Liver (tissue), 9 donors: ENCODE measurements around the gene THSD4. TPM values are rescaled to one million over a fixed set of nuclear protein-coding genes. Genes with fewer than 3 reads are reported as not detected.

ENCODE experiments used
- DNase-seq: peaks from one replicate; pipeline ENCODE4 v3.0.0-alpha.2; 2017; ENCODE audit warnings: low spot score
- H3K27ac ChIP-seq, 2 donors: one replicate each; pipeline ENCODE4 v1.7.0; 2013; ENCODE audit warnings: inconsistent platforms in 2 of 2, low read length in 2 of 2, control low read depth in 1 of 2, low read depth in 1 of 2, mild to moderate bottlenecking in 1 of 2
- H3K27me3 ChIP-seq, 4 donors: one replicate each; pipeline versions ENCODE4 v1.6.1 to v1.7.0; 2013; ENCODE audit warnings: low read length in 3 of 4, inconsistent platforms in 1 of 4, mild to moderate bottlenecking in 1 of 4, moderate library complexity in 1 of 4; ENCODE audit not compliant: control insufficient read depth in 4 of 4, insufficient read depth in 4 of 4
- H3K36me3 ChIP-seq, 4 donors: one replicate each; pipeline versions ENCODE4 v1.6.1 to v1.7.0; 2013; ENCODE audit warnings: low read length in 3 of 4, mild to moderate bottlenecking in 3 of 4, low read depth in 1 of 4, moderate library complexity in 1 of 4; ENCODE audit not compliant: control insufficient read depth in 4 of 4, insufficient read depth in 3 of 4
- H3K4me1 ChIP-seq, 4 donors: one replicate each; pipeline versions ENCODE4 v1.6.1 to v1.7.0; 2013; ENCODE audit warnings: low read length in 3 of 4, mild to moderate bottlenecking in 3 of 4, moderate library complexity in 1 of 4; ENCODE audit not compliant: control insufficient read depth in 4 of 4, insufficient read depth in 4 of 4
- H3K4me3 ChIP-seq, 3 donors: one replicate each; pipeline versions ENCODE4 v1.6.1 to v1.7.0; 2013; ENCODE audit warnings: low read length in 3 of 3, control low read depth in 1 of 3, low read depth in 1 of 3, mild to moderate bottlenecking in 1 of 3
- H3K9ac ChIP-seq, 2 donors: one replicate each; pipeline ENCODE4 v1.7.0; 2013; ENCODE audit warnings: low read length in 2 of 2, mild to moderate bottlenecking in 2 of 2, moderate library complexity in 2 of 2, control low read depth in 1 of 2, low read depth in 1 of 2
- H3K9me3 ChIP-seq, 4 donors: one replicate each; pipeline versions ENCODE4 v1.6.1 to v1.7.0; 2013; ENCODE audit warnings: low read length in 3 of 4; ENCODE audit not compliant: control insufficient read depth in 4 of 4
- ATF3 ChIP-seq: IDR thresholded peaks from 2 replicates; pipeline ENCODE4 v1.6.1; 2016; ENCODE audit warnings: antibody characterized with exemption
- EGR1 ChIP-seq, 2 donors: IDR thresholded peaks; 2 replicates each; pipeline ENCODE4 v1.6.1; 2016 to 2018; ENCODE audit warnings: antibody characterized with exemption in 2 of 2, low read depth in 2 of 2
- FOXA1 ChIP-seq: IDR thresholded peaks from 2 replicates; pipeline ENCODE4 v1.6.1; 2016; ENCODE audit warnings: antibody characterized with exemption
- FOXA2 ChIP-seq: IDR thresholded peaks from 2 replicates; pipeline ENCODE4 v1.6.1; 2016; ENCODE audit warnings: antibody characterized with exemption
- HNF4G ChIP-seq: IDR thresholded peaks from 2 replicates; pipeline ENCODE4 v1.6.1; 2016; ENCODE audit warnings: antibody characterized with exemption
- JUND ChIP-seq, 2 donors: IDR thresholded peaks; 2 replicates each; pipeline ENCODE4 v1.6.1; 2016; ENCODE audit warnings: antibody characterized with exemption in 2 of 2
- SP1 ChIP-seq: IDR thresholded peaks from 2 replicates; pipeline ENCODE4 v1.6.1; 2018; ENCODE audit warnings: antibody characterized with exemption, mild to moderate bottlenecking
- YY1 ChIP-seq: IDR thresholded peaks from 2 replicates; pipeline ENCODE4 v1.6.1; 2016; ENCODE audit warnings: antibody characterized with exemption, mild to moderate bottlenecking
- WGBS: extraction: QIAGEN DNeasy Blood & Tissue Kit; methylation state at CpG from one replicate; pipeline ENCODE4 v1.1.7; 2013; 5-methylcytosine and 5-hydroxymethylcytosine counted together
- polyA plus RNA-seq, 2 donors: library from polyadenylated mRNA; stranded (reverse) in 1 of 2; unstranded in 1 of 2; fragments of 200-250 nt in 1 of 2; fragments of >200 nt in 1 of 2; fragmentation: Nextera tagmentation in 1 of 2; extraction: Ambion mirVana in 1 of 2; gene quantifications; one replicate each; pipeline versions ENCODE4 v1.2.1 to v1.2.3, GENCODE V29; 2013 to 2015
- total RNA-seq, 2 donors: library from RNA; depleted of rRNA; stranded (reverse); fragments of >200 nt; gene quantifications; one replicate each; pipeline ENCODE4 v1.2.3, GENCODE V29; 2014
- TF ChIP-seq, protein P1 (sequence below): fragments of 150-350 bp; IDR thresholded peaks from 2 replicates; pipeline ENCODE4 v1.5.1; 2017; ENCODE audit warnings: improper control_type of control experiment, low read depth, low read length; ENCODE audit not compliant: missing input control
- TF ChIP-seq, protein P2 (sequence below): IDR thresholded peaks from 2 replicates; pipeline ENCODE4 v1.6.1; 2016; ENCODE audit warnings: antibody characterized with exemption, mild to moderate bottlenecking
- donor health status: healthy.
- donor health status: healthy.
- donor health status: healthy.
- donor health status: healthy.
- donor health status: healthy.

Gene THSD4
- total and polyA plus RNA-seq, 4 donors: 0.23 to 11.5 (median 1.9) TPM

GRCh38 chr15:71302861-71303410 lies 187.7 kb downstream of the THSD4 start:
- H3K36me3 ChIP-seq: no peaks in the 10 kb centered on the region
- H3K9me3 ChIP-seq: no peaks in the 10 kb centered on the region
- H3K4me1 ChIP-seq: no peaks in the 10 kb centered on the region
- H3K4me3 ChIP-seq: no peak overlapping the region
- H3K27ac ChIP-seq: no peak overlapping the region
- no peak overlapping the region for H3K9ac ChIP-seq
- H3K27me3 ChIP-seq: no peaks in the 10 kb centered on the region
- WGBS: 96% methylated on average over 6 of the region's 6 CpGs
- TF ChIP-seq, protein P1, sequence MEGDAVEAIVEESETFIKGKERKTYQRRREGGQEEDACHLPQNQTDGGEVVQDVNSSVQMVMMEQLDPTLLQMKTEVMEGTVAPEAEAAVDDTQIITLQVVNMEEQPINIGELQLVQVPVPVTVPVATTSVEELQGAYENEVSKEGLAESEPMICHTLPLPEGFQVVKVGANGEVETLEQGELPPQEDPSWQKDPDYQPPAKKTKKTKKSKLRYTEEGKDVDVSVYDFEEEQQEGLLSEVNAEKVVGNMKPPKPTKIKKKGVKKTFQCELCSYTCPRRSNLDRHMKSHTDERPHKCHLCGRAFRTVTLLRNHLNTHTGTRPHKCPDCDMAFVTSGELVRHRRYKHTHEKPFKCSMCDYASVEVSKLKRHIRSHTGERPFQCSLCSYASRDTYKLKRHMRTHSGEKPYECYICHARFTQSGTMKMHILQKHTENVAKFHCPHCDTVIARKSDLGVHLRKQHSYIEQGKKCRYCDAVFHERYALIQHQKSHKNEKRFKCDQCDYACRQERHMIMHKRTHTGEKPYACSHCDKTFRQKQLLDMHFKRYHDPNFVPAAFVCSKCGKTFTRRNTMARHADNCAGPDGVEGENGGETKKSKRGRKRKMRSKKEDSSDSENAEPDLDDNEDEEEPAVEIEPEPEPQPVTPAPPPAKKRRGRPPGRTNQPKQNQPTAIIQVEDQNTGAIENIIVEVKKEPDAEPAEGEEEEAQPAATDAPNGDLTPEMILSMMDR: no peak
- no peak for TF ChIP-seq HNF4G
- TF ChIP-seq, protein P2, sequence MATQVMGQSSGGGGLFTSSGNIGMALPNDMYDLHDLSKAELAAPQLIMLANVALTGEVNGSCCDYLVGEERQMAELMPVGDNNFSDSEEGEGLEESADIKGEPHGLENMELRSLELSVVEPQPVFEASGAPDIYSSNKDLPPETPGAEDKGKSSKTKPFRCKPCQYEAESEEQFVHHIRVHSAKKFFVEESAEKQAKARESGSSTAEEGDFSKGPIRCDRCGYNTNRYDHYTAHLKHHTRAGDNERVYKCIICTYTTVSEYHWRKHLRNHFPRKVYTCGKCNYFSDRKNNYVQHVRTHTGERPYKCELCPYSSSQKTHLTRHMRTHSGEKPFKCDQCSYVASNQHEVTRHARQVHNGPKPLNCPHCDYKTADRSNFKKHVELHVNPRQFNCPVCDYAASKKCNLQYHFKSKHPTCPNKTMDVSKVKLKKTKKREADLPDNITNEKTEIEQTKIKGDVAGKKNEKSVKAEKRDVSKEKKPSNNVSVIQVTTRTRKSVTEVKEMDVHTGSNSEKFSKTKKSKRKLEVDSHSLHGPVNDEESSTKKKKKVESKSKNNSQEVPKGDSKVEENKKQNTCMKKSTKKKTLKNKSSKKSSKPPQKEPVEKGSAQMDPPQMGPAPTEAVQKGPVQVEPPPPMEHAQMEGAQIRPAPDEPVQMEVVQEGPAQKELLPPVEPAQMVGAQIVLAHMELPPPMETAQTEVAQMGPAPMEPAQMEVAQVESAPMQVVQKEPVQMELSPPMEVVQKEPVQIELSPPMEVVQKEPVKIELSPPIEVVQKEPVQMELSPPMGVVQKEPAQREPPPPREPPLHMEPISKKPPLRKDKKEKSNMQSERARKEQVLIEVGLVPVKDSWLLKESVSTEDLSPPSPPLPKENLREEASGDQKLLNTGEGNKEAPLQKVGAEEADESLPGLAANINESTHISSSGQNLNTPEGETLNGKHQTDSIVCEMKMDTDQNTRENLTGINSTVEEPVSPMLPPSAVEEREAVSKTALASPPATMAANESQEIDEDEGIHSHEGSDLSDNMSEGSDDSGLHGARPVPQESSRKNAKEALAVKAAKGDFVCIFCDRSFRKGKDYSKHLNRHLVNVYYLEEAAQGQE: no peak
- TF ChIP-seq FOXA1: no peak
- TF ChIP-seq SP1: no peak
- no peak for TF ChIP-seq FOXA2
- no peak for TF ChIP-seq JUND (IDR thresholded peaks at IDR 0.05)
- TF ChIP-seq EGR1 (IDR thresholded peaks at IDR 0.05; ENCODE audit: low read depth in 2 of 2): no peak
- no peak for TF ChIP-seq ATF3
- no peak for DNase-seq

- Histone ChIP-seq H3K27ac (no peak overlapping the region), H3K36me3 (no peaks in the 10 kb centered on the region), H3K27me3 (no peaks in the 10 kb centered on the region), H3K4me3 (no peak overlapping the region), H3K4me1 (no peaks in the 10 kb centered on the region), H3K9ac (no peak overlapping the region), H3K9me3 (no peaks in the 10 kb centered on the region)
- WGBS: 96% methylated on average over 2 of the region's 2 CpGs
- no peak for TF ChIP-seq FOXA1
- TF ChIP-seq ATF3: no peak
- no peak for TF ChIP-seq YY1
- no peak for TF ChIP-seq HNF4G
- no peak for TF ChIP-seq FOXA2
- TF ChIP-seq, protein P1: no peak
- DNase-seq: no peak
Measured at GRCh38 chr15:71303977-71304376, 188.7 kb downstream of the THSD4 start.
